ENCODE data around the gene DMKN. TPM values are rescaled to one million over a fixed set of nuclear protein-coding genes. Genes with fewer than 3 reads are reported as not detected.

Gene DMKN
- total RNA-seq, 2 donors from 2014 or later: 430 to 451 TPM

DNA sequence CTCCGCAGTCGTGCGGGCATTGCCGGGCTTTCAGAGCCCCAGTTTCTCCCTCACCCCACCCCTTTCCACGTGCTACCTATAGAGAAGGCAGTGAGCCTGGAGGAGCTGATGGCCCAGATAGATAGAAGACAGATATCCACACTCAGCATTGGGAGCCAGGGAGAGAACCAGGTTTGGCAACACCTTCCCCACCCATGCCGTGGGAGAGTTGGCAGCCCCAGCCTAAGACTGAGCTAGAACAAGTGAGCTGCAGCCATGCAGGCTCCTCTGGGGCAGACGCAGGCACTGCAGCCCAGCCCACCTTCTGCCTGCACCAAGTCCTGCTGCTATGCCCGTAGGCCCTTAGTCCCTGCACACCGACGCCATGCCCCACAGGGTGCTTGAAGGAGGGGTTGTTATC, 12.8 kb downstream of the DMKN start:
- no peak for DNase-seq
- Mint-ChIP-seq H3K4me1 (peaks cover 18% of the 10 kb centered on the region), H3K27ac (no peak overlapping the region), H3K9me3 (no peaks in the 10 kb centered on the region), H3K27me3 (ENCODE audit: insufficient read depth) (no peaks in the 10 kb centered on the region), H3K4me3 (no peak overlapping the region), H3K36me3 (ENCODE audit: low read depth) (peaks cover 88% of the 10 kb centered on the region)
- Histone ChIP-seq H3K27me3 (ENCODE audit: control insufficient read depth, insufficient read depth, low read length, poor library complexity, severe bottlenecking) (no peaks in the 10 kb centered on the region), H3K27ac (ENCODE audit: low read depth, low read length) (no peak overlapping the region), H3K4me3 (ENCODE audit: low read length) (no peak overlapping the region), H3K36me3 (ENCODE audit: control insufficient read depth, insufficient read depth, low read length) (peaks cover 85% of the 10 kb centered on the region), H3K4me1 (ENCODE audit: control insufficient read depth, insufficient read depth, low read length) (peaks cover 2% of the 10 kb centered on the region), H3K9ac (ENCODE audit: extremely low read depth, low read length, poor library complexity, severe bottlenecking) (no peak overlapping the region), H3K9me3 (ENCODE audit: control insufficient read depth, low read length) (no peaks in the 10 kb centered on the region)
- TF ChIP-seq, protein P1, sequence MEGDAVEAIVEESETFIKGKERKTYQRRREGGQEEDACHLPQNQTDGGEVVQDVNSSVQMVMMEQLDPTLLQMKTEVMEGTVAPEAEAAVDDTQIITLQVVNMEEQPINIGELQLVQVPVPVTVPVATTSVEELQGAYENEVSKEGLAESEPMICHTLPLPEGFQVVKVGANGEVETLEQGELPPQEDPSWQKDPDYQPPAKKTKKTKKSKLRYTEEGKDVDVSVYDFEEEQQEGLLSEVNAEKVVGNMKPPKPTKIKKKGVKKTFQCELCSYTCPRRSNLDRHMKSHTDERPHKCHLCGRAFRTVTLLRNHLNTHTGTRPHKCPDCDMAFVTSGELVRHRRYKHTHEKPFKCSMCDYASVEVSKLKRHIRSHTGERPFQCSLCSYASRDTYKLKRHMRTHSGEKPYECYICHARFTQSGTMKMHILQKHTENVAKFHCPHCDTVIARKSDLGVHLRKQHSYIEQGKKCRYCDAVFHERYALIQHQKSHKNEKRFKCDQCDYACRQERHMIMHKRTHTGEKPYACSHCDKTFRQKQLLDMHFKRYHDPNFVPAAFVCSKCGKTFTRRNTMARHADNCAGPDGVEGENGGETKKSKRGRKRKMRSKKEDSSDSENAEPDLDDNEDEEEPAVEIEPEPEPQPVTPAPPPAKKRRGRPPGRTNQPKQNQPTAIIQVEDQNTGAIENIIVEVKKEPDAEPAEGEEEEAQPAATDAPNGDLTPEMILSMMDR (conservative IDR thresholded peaks at IDR 0.05): no peak
- WGBS, 2 experiments (ENCODE audit: insufficient coverage in 1 of 2, insufficient read length in 1 of 2): 96 to 97% methylated on average over 5 to 10 of the region's 10 CpGs

DNA sequence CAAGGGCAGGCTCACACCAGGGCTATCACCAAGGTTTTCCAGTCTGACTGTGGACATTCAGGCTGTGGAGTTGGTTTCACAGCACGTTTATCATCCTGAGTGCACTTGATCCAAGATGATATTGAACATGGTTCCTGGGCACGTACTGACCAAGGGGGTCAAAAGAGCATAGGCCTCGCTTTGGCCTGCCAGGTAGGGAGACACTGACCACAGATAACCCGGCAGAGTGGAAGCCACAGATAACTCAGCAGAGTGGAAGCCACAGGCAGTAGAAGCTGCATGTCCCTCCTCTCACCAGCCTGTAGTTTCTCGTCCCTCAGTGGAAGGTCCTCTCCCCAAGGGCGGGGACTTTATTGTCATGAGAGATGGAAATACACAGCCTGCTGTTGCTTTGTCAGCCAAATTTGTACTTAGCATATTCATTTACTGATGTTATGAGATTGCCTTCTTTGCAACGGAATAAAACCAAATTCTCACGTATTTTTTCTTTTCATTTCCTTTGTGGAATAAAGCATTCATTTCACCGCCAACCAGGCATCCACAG, 14.4 kb downstream of the DMKN start:
- WGBS, 2 experiments (ENCODE audit: insufficient coverage in 1 of 2, insufficient read length in 1 of 2): 90 to 91% methylated on average over 8 to 9 of the region's 9 CpGs
- no peak for DNase-seq
- H3K27me3 ChIP-seq (ENCODE audit: control insufficient read depth, insufficient read depth, low read length, poor library complexity, severe bottlenecking): no peaks in the 10 kb centered on the region
- TF ChIP-seq, protein P1 (conservative IDR thresholded peaks at IDR 0.05): no peak
- H3K4me3 ChIP-seq (ENCODE audit: low read length): no peak overlapping the region
- H3K9me3 Mint-ChIP-seq: no peaks in the 10 kb centered on the region
- H3K4me3 Mint-ChIP-seq: no peak overlapping the region
- peaks cover 23% of the 10 kb centered on the region for H3K4me1 Mint-ChIP-seq
- H3K9ac ChIP-seq (ENCODE audit: extremely low read depth, low read length, poor library complexity, severe bottlenecking): no peak overlapping the region
- no peaks in the 10 kb centered on the region for H3K9me3 ChIP-seq (ENCODE audit: control insufficient read depth, low read length)
- peaks cover 72% of the 10 kb centered on the region for H3K36me3 Mint-ChIP-seq (ENCODE audit: low read depth)
- no peak overlapping the region for H3K27ac Mint-ChIP-seq
- peaks cover 69% of the 10 kb centered on the region for H3K36me3 ChIP-seq (ENCODE audit: control insufficient read depth, insufficient read depth, low read length)
- no peaks in the 10 kb centered on the region for H3K27me3 Mint-ChIP-seq (ENCODE audit: insufficient read depth)
- no peak overlapping the region for H3K27ac ChIP-seq (ENCODE audit: low read depth, low read length)
- H3K4me1 ChIP-seq (ENCODE audit: control insufficient read depth, insufficient read depth, low read length): no peaks in the 10 kb centered on the region

DNA sequence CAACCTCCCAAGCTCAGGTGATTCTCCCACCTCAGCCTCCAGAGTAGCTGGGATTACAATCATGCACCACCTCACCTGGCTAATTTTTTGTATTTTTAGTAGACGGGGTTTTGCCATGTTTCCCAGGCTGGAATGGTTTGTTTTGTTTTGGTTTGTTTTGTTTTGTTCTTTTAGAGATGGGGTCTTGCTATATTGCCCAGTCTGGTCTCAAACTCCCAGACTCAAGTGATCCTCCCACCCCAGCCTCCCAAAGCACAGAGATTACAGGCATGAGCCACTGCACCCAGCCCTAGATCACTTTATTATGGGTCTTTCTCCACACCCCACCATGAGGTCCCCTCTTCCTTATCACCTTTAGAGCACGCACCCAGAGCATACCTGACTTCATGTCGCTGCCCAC, 15.2 kb downstream of the DMKN start:
- H3K4me1 Mint-ChIP-seq: peaks cover 20% of the 10 kb centered on the region
- 81 to 100% methylated on average over 1 to 3 of the region's 3 CpGs for WGBS, 2 experiments (ENCODE audit: insufficient coverage in 1 of 2, insufficient read length in 1 of 2)
- H3K27me3 Mint-ChIP-seq (ENCODE audit: insufficient read depth): no peaks in the 10 kb centered on the region
- Histone ChIP-seq H3K27me3 (ENCODE audit: control insufficient read depth, insufficient read depth, low read length, poor library complexity, severe bottlenecking) (no peaks in the 10 kb centered on the region), H3K27ac (ENCODE audit: low read depth, low read length) (no peak overlapping the region), H3K4me1 (ENCODE audit: control insufficient read depth, insufficient read depth, low read length) (no peaks in the 10 kb centered on the region), H3K9ac (ENCODE audit: extremely low read depth, low read length, poor library complexity, severe bottlenecking) (no peak overlapping the region), H3K9me3 (ENCODE audit: control insufficient read depth, low read length) (no peaks in the 10 kb centered on the region), H3K4me3 (ENCODE audit: low read length) (no peak overlapping the region), H3K36me3 (ENCODE audit: control insufficient read depth, insufficient read depth, low read length) (peaks cover 64% of the 10 kb centered on the region)
- no peak overlapping the region for H3K4me3 Mint-ChIP-seq
- DNase-seq: no peak
- TF ChIP-seq, protein P1 (conservative IDR thresholded peaks at IDR 0.05): no peak
- H3K27ac Mint-ChIP-seq: no peak overlapping the region
- no peaks in the 10 kb centered on the region for H3K9me3 Mint-ChIP-seq
- H3K36me3 Mint-ChIP-seq (ENCODE audit: low read depth): peaks cover 66% of the 10 kb centered on the region

Measured in endodermal cell (in vitro differentiated cells).